Endothelial cell of umbilical vein (primary cell): ENCODE measurements around the gene CEP350. TPM values are rescaled to one million over a fixed set of nuclear protein-coding genes. Genes with fewer than 3 reads are reported as not detected.

ENCODE experiments used
- BruUV-seq: library from RNA; stranded (reverse); fragments of 400-500 nt; replicated peaks from 2 replicates; lab custom pipeline; 2021; lab: Mats Ljungman, UMichigan
- CTCF ChIA-PET: fragments of 300-600, 350-600 bp; sonication (Branson Sonifier 250); formaldehyde crosslinking; loops from one replicate; lab custom pipeline; 2021; ENCODE audit warnings: antibody characterized with exemption, inconsistent platforms; lab: Charles Lee
- POLR2A ChIA-PET: fragments of 300-600, 350-600 bp; sonication (Branson Sonifier 250); formaldehyde crosslinking; loops from one replicate; lab custom pipeline; 2021; ENCODE audit warnings: antibody characterized with exemption, inconsistent platforms; lab: Charles Lee
- DNase-seq: peaks from one replicate; pipeline ENCODE4 v3.0.0-alpha.2; 2011; ENCODE audit warnings: low read depth, low spot score
- FAIRE-seq: peaks from 2 replicates; lab custom pipeline; 2011; peaks lifted over from hg19 to GRCh38; lab: Jason Lieb, UNC
- H2AFZ ChIP-seq: 2 replicates; pipeline ENCODE4 v1.6.0; 2012; ENCODE audit warnings: low read depth, low read length, control low read depth, inconsistent platforms
- H3K27ac ChIP-seq: 2 replicates; pipeline ENCODE4 v1.5.1; 2011; ENCODE audit warnings: low read depth, mild to moderate bottlenecking, control low read depth, low read length, moderate library complexity; ENCODE audit not compliant: insufficient read depth
- H3K27me3 ChIP-seq, 2 experiments: 2 replicates each; pipeline versions ENCODE4 v1.6.0 to v1.6.1; 2011; ENCODE audit warnings: low read length in 2 of 2, mixed read lengths in 1 of 2; ENCODE audit not compliant: control insufficient read depth in 2 of 2, insufficient read depth in 2 of 2
- H3K36me3 ChIP-seq, 2 experiments: 2 replicates in 1 of 2; 3 replicates in 1 of 2; pipeline ENCODE4 v1.5.1; 2011; ENCODE audit warnings: low read length in 2 of 2, mild to moderate bottlenecking in 1 of 2, moderate library complexity in 1 of 2; ENCODE audit not compliant: control insufficient read depth in 2 of 2, insufficient read depth in 2 of 2; ENCODE audit errors: extremely low read depth in 1 of 2
- H3K4me1 ChIP-seq: 3 replicates; pipeline ENCODE4 v1.5.1; 2011; ENCODE audit warnings: mild to moderate bottlenecking, low read length; ENCODE audit not compliant: control insufficient read depth, insufficient read depth; ENCODE audit errors: extremely low read depth
- H3K4me2 ChIP-seq: 2 replicates; pipeline ENCODE4 v1.6.1; 2011; ENCODE audit warnings: low read length, control low read depth, mixed read lengths; ENCODE audit not compliant: insufficient read depth
- H3K4me3 ChIP-seq, 3 experiments: fragments of 200-600 bp in 1 of 3; sonication (generic), shearing (Covaris generic) in 1 of 3; replicated peaks in 1 of 3; 2 replicates each; pipeline ENCODE4 v1.5.1; 2011 to 2016; ENCODE audit warnings: control low read depth in 3 of 3, low read length in 3 of 3, mild to moderate bottlenecking in 2 of 3, inconsistent platforms in 1 of 3, low read depth in 1 of 3, moderate library complexity in 1 of 3; ENCODE audit not compliant: insufficient read depth in 1 of 3
- H3K79me2 ChIP-seq: 2 replicates; pipeline ENCODE4 v1.6.0; 2012; ENCODE audit warnings: low read length, inconsistent platforms; ENCODE audit not compliant: control insufficient read depth, insufficient read depth
- H3K9ac ChIP-seq: replicated peaks from 2 replicates; pipeline ENCODE3; 2011; ENCODE audit warnings: low read length, control low read depth; ENCODE audit not compliant: insufficient read depth; ENCODE audit errors: extremely low read depth
- H3K9me1 ChIP-seq: replicated peaks from 3 replicates; pipeline ENCODE4 v1.6.0; 2011; ENCODE audit warnings: mild to moderate bottlenecking, low read length; ENCODE audit not compliant: control insufficient read depth, insufficient read depth; ENCODE audit errors: extremely low read depth
- H3K9me3 ChIP-seq: replicated peaks from 2 replicates; pipeline ENCODE4 v1.5.1; 2012; ENCODE audit warnings: low read length, inconsistent platforms; ENCODE audit not compliant: control insufficient read depth, insufficient read depth
- H4K20me1 ChIP-seq: replicated peaks from 2 replicates; pipeline ENCODE3; 2011; ENCODE audit warnings: mild to moderate bottlenecking, low read length; ENCODE audit not compliant: control insufficient read depth, insufficient read depth; ENCODE audit errors: extremely low read depth
- EZH2 ChIP-seq: IDR thresholded peaks from 2 replicates; pipeline ENCODE4 v1.6.1; 2012; ENCODE audit warnings: borderline replicate concordance, low read depth, mild to moderate bottlenecking, moderate library complexity, low read length, inconsistent platforms; ENCODE audit not compliant: severe bottlenecking
- FOS ChIP-seq: IDR thresholded peaks from 2 replicates; pipeline ENCODE4 v1.6.1; 2011; ENCODE audit warnings: mild to moderate bottlenecking, low read length, moderate library complexity, borderline replicate concordance; ENCODE audit not compliant: insufficient read depth
- GATA2 ChIP-seq: IDR thresholded peaks from 2 replicates; pipeline ENCODE4 v1.7.0; 2011; ENCODE audit warnings: low read depth, mild to moderate bottlenecking, moderate library complexity, mixed read lengths, low read length; ENCODE audit not compliant: insufficient read length, insufficient read depth
- JUN ChIP-seq: IDR thresholded peaks from 2 replicates; pipeline ENCODE4 v1.6.1; 2011; ENCODE audit warnings: borderline replicate concordance, low read depth; ENCODE audit not compliant: insufficient read length, insufficient read depth
- MYC ChIP-seq: IDR thresholded peaks from one replicate; pipeline ENCODE4 v1.6.1; 2011; ENCODE audit warnings: mild to moderate bottlenecking, low read depth, low read length
- POLR2A ChIP-seq: IDR thresholded peaks from 2 replicates; pipeline ENCODE4 v1.6.1; 2012; ENCODE audit warnings: low read depth, mild to moderate bottlenecking, control low read depth, low read length
- POLR2AphosphoS5 ChIP-seq: IDR thresholded peaks from 2 replicates; pipeline ENCODE4 v1.6.1; 2012; ENCODE audit warnings: low read depth, mild to moderate bottlenecking, control low read depth, low read length, moderate library complexity; ENCODE audit not compliant: insufficient read depth
- dilution Hi-C: fragments of 300-500 bp; cut with MboI; formaldehyde crosslinking; loops from one replicate; pipeline ENCODE4 v1.15.0; 2019; ENCODE audit warnings: low sequenced_read_pairs; ENCODE audit not compliant: extremely low pct_ligation_motif_present
- intact Hi-C: fragments of 100-400 bp; cut with micrococcal nuclease; formaldehyde crosslinking; loops from one replicate; pipeline ENCODE4 v1.10.0; 2022
- polyA plus RNA-seq, 4 experiments: library from polyadenylated mRNA; depleted of rRNA in 3 of 4; stranded (reverse) in 3 of 4; unstranded in 1 of 4; fragments of >200 nt; gene quantifications; 2 replicates each; pipeline versions ENCODE4 v1.2.1 to v1.2.3, GENCODE V29; 2011 to 2012; ENCODE audit warnings: missing spikeins in 1 of 4
- total RNA-seq: library from RNA; stranded (reverse); gene quantifications from 2 replicates; pipeline ENCODE4 v1.2.3, GENCODE V29; 2021
- TF ChIP-seq, protein P1 (sequence below): IDR thresholded peaks from 2 replicates; pipeline ENCODE4 v1.6.1; 2011; ENCODE audit not compliant: insufficient read depth, insufficient read length
- TF ChIP-seq, protein P2 (sequence below), 2 donors: IDR thresholded peaks; 1 replicate in 1 of 2; 2 replicates in 1 of 2; pipeline ENCODE4 v1.5.1; 2011; ENCODE audit warnings: low read length in 2 of 2, mild to moderate bottlenecking in 2 of 2, moderate library complexity in 2 of 2, control low read depth in 1 of 2, inconsistent platforms in 1 of 2, low read depth in 1 of 2; ENCODE audit not compliant: insufficient read depth in 1 of 2; ENCODE audit errors: extremely low read depth in 1 of 2

CEP350 gene
- total and polyA plus RNA-seq, 2 donors (not counting 3 experiments of a cell fraction or from before 2014, with no cell fraction given) = 4.8 to 30.1 TPM

DNA sequence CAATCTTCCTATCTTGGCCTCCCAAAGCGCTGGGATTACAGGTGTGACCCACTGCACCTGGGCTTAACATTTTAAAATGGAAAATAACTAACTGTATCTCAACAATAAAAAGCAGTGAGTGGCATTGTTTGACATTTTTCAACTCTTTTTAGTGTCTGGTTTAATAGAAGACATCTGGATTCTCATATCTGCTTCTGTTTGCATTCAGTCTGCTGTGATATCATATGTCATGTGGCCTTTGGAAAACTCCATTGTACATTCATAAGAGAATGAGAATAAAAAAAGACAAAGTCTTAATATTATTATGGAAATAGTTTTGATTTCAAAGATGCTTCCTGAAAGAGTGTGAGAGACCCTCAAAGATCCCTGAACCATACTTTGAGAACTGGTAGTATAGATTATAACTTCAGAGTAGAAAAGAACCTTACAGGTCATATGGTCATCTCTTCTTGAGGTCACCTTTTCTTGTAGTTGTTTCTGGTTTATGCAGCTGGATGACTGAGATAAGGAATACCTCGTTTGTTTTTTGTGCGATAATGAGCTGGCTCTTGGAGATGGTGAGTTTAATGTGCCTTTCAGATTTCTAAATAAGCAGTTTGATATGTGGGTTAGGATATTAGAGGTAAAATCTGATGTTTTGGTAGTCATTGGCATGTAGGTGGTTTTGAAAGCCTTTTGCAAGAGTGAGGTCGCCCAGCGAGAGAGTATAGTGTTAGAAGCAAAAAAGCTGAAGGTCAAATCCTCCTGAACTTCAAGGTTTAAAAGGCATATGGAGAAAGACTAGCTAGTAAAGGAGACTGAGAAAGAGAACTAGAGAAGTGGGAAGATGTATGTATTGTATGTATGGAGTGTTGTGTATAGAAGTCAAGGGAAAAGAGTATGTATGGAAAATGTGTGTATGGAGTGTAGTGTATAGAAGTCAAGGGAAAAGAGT is 17.2 kb downstream of the CEP350 start:
- FAIRE-seq (peak; percentile 26), DNase-seq (peak; percentile 82)
- peaks cover 15% of the 10 kb centered on the region for H3K4me1 ChIP-seq
- BruUV-seq = no TSS peak
- TF ChIP-seq POLR2AphosphoS5 (no peak), EZH2 (no peak), MYC (no peak), POLR2A (no peak), JUN (no peak), GATA2 (no peak), FOS (no peak)
- TF ChIP-seq, protein P1, sequence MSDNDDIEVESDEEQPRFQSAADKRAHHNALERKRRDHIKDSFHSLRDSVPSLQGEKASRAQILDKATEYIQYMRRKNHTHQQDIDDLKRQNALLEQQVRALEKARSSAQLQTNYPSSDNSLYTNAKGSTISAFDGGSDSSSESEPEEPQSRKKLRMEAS = no peak
- TF ChIP-seq, protein P2, sequence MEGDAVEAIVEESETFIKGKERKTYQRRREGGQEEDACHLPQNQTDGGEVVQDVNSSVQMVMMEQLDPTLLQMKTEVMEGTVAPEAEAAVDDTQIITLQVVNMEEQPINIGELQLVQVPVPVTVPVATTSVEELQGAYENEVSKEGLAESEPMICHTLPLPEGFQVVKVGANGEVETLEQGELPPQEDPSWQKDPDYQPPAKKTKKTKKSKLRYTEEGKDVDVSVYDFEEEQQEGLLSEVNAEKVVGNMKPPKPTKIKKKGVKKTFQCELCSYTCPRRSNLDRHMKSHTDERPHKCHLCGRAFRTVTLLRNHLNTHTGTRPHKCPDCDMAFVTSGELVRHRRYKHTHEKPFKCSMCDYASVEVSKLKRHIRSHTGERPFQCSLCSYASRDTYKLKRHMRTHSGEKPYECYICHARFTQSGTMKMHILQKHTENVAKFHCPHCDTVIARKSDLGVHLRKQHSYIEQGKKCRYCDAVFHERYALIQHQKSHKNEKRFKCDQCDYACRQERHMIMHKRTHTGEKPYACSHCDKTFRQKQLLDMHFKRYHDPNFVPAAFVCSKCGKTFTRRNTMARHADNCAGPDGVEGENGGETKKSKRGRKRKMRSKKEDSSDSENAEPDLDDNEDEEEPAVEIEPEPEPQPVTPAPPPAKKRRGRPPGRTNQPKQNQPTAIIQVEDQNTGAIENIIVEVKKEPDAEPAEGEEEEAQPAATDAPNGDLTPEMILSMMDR (IDR thresholded peaks at IDR 0.05; ENCODE audit: extremely low read depth in 1 of 2, insufficient read depth in 1 of 2, low read depth in 1 of 2, low read length in 2 of 2) = no peak
- H3K27me3 ChIP-seq = no peaks in the 10 kb centered on the region
- no peaks in the 10 kb centered on the region for H4K20me1 ChIP-seq
- no peak overlapping the region for H3K4me2 ChIP-seq
- no peak overlapping the region for H3K4me3 ChIP-seq
- H3K9me3 ChIP-seq = no peaks in the 10 kb centered on the region
- ChIA-PET POLR2A (no interaction called here), CTCF (interaction anchor here (0.9 to 1.3 kb wide), 3 partner anchors 17 to 207 kb away, joined by 3 to 5 read pairs (median 3); partner anchors contain the start of gene CEP350)
- intact Hi-C loops (no loop called here), dilution Hi-C loops (no loop called here)
- H3K9ac ChIP-seq = no peak overlapping the region
- H3K79me2 ChIP-seq = peaks cover 48% of the 10 kb centered on the region
- H3K36me3 ChIP-seq = peaks cover 0 to 3% of the 10 kb centered on the region in 2 experiments
- H2AFZ ChIP-seq = no peak overlapping the region
- no peak overlapping the region for H3K27ac ChIP-seq
- no peaks in the 10 kb centered on the region for H3K9me1 ChIP-seq
